ENCODE measurements around the gene TWSG1.

DNA sequence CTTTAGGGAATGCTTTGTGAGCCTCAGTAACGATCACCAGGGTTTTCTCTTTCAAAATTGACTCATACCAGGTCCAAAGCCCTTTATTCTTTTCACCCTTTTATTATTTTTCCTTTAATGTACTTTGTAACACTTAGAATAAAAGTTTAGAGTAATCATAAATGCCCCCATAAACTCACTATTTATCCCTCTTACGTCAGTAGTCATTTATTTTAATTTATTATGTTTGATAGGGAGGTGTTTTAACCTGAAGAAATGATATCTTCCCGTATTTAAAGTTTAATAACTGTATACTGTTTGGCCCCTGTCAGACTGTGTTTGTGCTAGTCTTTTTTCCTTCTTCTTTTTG, 1.1 kb downstream of the TWSG1 start:
- no peak for TF ChIP-seq POLR2A (IDR thresholded peaks at IDR 0.05)
- TF ChIP-seq, protein P1, sequence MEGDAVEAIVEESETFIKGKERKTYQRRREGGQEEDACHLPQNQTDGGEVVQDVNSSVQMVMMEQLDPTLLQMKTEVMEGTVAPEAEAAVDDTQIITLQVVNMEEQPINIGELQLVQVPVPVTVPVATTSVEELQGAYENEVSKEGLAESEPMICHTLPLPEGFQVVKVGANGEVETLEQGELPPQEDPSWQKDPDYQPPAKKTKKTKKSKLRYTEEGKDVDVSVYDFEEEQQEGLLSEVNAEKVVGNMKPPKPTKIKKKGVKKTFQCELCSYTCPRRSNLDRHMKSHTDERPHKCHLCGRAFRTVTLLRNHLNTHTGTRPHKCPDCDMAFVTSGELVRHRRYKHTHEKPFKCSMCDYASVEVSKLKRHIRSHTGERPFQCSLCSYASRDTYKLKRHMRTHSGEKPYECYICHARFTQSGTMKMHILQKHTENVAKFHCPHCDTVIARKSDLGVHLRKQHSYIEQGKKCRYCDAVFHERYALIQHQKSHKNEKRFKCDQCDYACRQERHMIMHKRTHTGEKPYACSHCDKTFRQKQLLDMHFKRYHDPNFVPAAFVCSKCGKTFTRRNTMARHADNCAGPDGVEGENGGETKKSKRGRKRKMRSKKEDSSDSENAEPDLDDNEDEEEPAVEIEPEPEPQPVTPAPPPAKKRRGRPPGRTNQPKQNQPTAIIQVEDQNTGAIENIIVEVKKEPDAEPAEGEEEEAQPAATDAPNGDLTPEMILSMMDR (IDR thresholded peaks at IDR 0.05) = no peak

Measured in esophagus squamous epithelium (tissue), 4 donors.